ENCODE data around the gene CNTNAP2.
"Not testable (repeated sequence)": the region's sequence is repeated elsewhere in the genome, so short reads cannot be mapped to it uniquely, and the experiment has no call there.

The CNTNAP2 gene

GRCh38 chr7:147708871-147709270, 1592.3 kb downstream of the CNTNAP2 start:
- no peak for DNase-seq

DNA sequence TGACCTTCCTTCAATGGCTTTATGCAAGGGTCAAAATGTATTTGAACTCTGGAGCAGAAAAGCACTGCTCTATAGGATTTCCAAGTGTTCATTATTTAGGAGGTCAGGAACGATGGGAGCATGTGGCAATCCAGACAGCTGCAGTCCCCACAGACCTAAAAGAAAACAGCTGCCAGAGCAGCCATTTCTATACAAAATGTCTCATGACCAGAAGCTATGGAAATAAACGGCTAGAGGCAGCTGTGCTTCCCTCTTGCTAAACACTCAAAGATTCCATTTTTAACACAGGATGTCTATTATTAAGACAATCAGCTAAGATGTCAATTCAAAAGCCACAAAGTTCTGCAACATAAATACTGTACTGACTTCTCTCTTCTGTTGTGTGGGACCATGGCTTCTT, 1594.8 kb downstream of the CNTNAP2 start:
- DNase-seq: no peak

GRCh38 chr7:147721962-147722830, 1605.6 kb downstream of the CNTNAP2 start:
- no peak for DNase-seq

- no peak for DNase-seq
Measured at GRCh38 chr7:147723536-147723935, 1606.9 kb downstream of the CNTNAP2 start.

- DNase-seq: no peak
Measured at GRCh38 chr7:147731311-147731710, 1614.7 kb downstream of the CNTNAP2 start.

DNA sequence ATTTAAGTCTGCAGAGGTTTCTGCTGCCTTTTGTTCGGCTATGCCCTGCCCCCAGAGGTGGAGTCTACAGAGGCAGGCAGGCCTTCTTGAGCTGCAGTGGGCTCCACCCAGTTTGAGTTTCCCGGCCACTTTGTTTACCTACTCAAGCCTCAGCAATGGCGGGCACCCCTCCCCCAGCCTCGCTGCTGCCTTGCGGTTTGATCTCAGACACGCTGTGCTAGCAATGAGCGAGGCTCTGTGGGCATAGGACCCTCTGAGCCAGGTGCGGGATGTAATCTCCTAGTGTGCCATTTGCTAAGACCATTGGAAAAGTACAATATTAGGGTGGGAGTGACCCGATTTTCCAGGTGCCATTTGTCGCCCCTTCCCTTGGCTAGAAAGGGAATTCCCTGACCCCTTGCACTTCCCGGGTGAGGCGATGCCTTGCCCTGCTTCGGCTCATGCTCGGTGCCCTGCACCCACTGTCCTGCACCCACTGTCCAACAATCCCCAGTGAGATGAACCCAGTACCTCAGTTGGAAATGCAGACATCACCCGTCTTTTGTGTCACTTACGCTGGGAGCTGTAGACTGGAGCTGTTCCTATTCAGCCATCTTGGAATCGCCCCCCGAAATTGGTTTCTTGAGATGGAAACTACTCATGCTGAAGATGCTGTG, 1621.1 kb downstream of the CNTNAP2 start:
- not testable (repeated sequence) for DNase-seq

- no peak for DNase-seq
Measured at GRCh38 chr7:147742301-147742700, 1625.7 kb downstream of the CNTNAP2 start.

- no peak for DNase-seq
Measured at GRCh38 chr7:147756300-147756699, 1639.7 kb downstream of the CNTNAP2 start.

DNA sequence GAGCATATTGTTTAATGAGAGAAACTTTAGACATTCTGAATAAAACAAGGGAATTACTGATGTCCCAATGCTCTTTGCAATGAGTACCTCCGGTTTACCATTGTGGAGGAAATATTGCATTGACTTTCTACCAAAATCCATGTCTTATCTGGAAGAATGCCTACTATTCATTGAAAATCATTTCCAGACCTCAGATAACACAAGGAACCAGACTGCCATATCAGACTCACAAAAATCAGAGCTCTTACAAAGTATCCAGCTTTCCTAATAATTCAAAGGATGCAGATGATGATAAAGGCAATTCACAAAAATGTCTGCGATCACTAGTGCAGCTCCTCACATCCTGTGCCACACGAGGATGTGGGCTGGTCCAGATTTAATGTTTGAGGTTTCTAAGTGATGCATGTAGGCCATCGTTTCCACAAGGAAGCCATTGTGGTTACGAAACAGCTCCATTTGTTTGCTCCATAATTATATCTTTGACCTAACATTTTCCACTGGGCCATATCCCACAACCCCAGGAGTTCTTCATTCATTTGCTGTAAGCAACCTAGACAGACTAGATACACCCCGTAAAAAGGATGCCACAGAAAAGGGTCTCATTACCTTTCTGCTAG, 1642.8 kb downstream of the CNTNAP2 start:
- no peak for DNase-seq

DNA sequence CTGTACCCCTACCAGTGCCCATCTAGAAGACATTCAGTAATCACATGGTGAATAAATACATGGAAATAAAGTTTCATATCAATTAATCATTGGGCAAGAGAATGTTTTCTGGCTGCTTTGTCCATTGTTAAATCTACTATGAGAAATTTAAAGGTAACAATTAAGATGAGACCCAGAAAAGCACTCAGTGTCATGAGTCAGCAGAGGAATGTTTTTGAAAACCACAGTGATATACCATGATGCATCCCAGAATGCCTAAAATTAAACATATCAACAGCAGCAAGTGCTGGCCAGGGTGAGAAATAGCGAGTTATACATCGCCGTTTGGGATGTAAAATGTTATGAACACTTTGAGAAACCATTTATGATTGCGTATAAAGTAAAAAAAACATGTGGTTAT, 1648.7 kb downstream of the CNTNAP2 start:
- no peak for DNase-seq

- DNase-seq: no peak
Measured at GRCh38 chr7:147771344-147771743, 1654.7 kb downstream of the CNTNAP2 start.

DNA sequence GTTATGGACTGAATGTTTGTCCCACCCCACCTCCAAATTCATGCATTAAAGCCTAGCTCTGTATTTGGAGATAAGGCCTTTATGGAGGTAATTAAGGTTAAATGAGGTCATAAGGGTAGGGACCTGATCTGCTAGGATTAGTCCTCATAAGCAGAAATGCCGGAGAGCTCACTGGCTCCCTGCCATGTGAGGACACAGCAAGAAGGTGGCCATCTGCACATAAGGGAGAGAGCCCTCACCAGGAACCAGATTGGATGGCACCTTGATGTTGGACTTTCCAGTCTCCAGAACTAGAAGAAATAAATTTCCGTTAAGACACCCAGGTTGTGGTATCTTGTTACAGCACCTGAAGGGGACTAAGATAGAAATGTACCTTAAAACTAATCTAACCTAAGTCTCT, 1657.9 kb downstream of the CNTNAP2 start:
- no peak for DNase-seq

- DNase-seq: peak; percentile 86
Measured at GRCh38 chr7:147775516-147776284, 1659.1 kb downstream of the CNTNAP2 start.

DNA sequence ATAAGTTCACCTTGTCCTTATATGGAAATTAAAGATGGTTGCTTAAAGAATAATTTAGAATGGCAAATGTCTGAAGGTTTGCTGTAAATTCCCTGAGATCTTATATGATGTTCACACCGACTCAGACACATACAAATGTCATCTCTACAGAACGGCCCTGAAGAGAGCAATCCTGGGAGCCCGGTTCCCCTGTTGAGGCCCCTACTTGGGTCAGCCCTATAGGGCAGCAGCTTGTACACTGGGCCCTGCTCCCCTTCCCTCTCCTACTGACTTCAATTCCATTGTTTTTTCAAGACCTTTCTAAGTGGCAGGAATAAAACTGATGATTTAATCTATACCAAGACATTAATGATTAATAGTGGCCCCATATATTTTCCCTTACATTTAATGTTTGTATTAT, 1660.7 kb downstream of the CNTNAP2 start:
- no peak for DNase-seq

- no peak for DNase-seq
Measured at GRCh38 chr7:147779949-147780348, 1663.3 kb downstream of the CNTNAP2 start.

DNA sequence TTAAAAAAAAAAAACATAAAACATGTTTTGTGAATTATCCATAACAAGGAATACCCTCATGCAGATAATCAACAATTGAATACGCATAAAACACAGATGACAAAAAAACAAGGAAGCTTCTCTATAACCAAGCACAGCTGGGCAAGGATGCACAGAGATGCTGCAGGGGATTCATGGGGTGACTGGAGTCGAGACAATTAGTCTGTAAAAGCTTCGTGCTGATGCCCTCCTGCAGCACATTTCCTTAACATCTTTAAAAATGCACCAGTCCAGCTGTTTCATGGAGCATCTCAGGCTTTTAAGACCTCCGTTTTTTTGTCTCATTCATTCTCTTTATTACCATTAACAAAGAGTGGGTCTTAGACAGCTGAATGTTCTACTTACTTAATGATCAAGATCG, 1680.0 kb downstream of the CNTNAP2 start:
- DNase-seq: no peak

DNA sequence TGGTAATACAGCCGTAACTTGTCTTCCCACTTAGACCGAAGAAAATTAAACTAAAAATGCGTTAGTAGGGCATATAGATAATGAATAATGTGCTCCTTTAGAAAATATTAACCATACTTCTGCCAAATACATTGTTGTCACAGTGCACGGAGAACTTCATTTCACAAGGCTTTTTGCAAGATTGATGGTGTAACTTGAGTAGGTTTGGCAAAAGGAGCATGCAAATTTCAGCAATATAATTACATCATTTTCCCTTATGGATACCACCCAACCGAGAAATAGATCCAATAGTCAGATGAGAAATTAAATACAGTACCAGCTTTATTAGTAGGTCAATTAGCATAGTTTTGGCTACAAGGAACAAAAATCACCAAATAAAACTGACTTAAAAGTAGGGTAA, 1681.4 kb downstream of the CNTNAP2 start:
- peak; percentile 1 for DNase-seq

DNA sequence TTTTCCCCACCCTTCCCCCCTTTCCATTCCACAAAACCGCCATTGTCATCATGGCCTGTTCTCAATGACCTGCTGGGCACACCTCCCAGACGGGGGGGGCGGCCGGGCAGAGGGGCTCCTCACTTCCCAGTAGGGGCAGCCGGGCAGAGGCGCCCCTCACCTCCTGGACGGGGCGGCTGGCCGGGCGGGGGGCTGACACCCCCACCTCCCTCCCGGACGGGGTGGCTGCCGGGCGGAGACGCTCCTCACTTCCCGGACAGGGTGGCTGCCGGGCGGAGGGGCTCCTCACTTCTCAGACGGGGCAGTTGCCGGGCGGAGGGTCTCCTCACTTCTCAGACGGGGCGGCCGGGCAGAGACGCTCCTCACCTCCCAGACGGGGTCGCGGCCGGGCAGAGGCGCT, 1685.2 kb downstream of the CNTNAP2 start:
- not testable (repeated sequence) for DNase-seq

GRCh38 chr7:147803151-147803550, 1686.5 kb downstream of the CNTNAP2 start:
- no peak for DNase-seq

- peak; percentile 29 for DNase-seq
Measured at GRCh38 chr7:147803606-147804005, 1687.0 kb downstream of the CNTNAP2 start.

DNA sequence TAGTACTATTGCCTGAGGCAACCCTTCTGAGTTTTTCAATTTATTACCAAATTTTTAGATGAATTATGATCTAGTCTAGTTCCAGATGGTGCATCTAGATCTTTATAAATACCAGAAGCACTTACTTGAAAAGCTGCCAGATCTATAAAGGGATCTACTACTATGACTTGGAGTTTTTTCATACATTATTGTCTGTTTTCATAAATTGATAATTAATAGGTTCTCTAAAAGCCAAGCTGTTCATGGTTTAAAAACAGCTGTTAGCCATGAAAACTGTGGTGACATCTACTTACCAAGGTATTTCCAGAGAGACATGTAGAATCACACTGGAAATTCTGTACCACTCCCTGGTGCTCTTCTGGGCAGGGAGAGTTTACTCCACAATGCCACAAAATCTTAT, 1687.4 kb downstream of the CNTNAP2 start:
- DNase-seq: no peak

GRCh38 chr7:147805996-147806576, 1689.5 kb downstream of the CNTNAP2 start:
- DNase-seq: no peak

GRCh38 chr7:147809786-147810185, 1693.2 kb downstream of the CNTNAP2 start:
- no peak for DNase-seq
